Central memory CD8-positive, alpha-beta T cell (primary cell): ENCODE results near the gene PVALEF.

Experiments
- ATAC-seq: fragments of 150-1000 bp; cut with Tn5 transposase; replicated peaks from 2 replicates; pipeline ENCODE4 v1.10.0; 2022; ENCODE audit warnings: mild to moderate bottlenecking, moderate FRiP score, moderate number of reproducible peaks; ENCODE audit not compliant: poor library complexity, severe bottlenecking; ENCODE audit errors: extremely low read depth
- DNase-seq, 2 donors: peaks; one replicate each; pipeline ENCODE4 v3.0.0; 2021; ENCODE audit warnings: low spot score in 2 of 2
- H3K27ac Mint-ChIP-seq: one replicate; pipeline ENCODE4 v1.8.0; 2022; ENCODE audit warnings: low read depth, mild to moderate bottlenecking, moderate library complexity, mixed read lengths
- H3K27me3 Mint-ChIP-seq: one replicate; pipeline ENCODE4 v1.8.0; 2022; ENCODE audit warnings: mixed read lengths
- H3K36me3 Mint-ChIP-seq: one replicate; pipeline ENCODE4 v1.8.0; 2022; ENCODE audit warnings: mild to moderate bottlenecking, moderate library complexity, mixed read lengths; ENCODE audit not compliant: insufficient read depth
- H3K4me1 Mint-ChIP-seq: one replicate; pipeline ENCODE4 v1.8.0; 2022; ENCODE audit warnings: mixed read lengths
- H3K4me3 Mint-ChIP-seq: one replicate; pipeline ENCODE4 v1.8.0; 2022; ENCODE audit warnings: mild to moderate bottlenecking, moderate library complexity, mixed read lengths
- H3K9me3 Mint-ChIP-seq: one replicate; pipeline ENCODE4 v1.8.0; 2022; ENCODE audit warnings: mixed read lengths

The PVALEF gene

GRCh38 chr17:81165246-81166032, at the start of gene PVALEF:
Gene PVALEF (plus strand): TSS chr17:81165507. CDS start chr17:81181227, 15,720 bp downstream.
- ATAC-seq: no peak
- H3K36me3 Mint-ChIP-seq: peaks cover 2% of the 10 kb centered on the region
- peaks cover 33% of the 10 kb centered on the region for H3K27me3 Mint-ChIP-seq
- no peaks in the 10 kb centered on the region for H3K9me3 Mint-ChIP-seq
- H3K4me1 Mint-ChIP-seq: no peaks in the 10 kb centered on the region
- no peak for DNase-seq
- H3K27ac Mint-ChIP-seq: no peak within 1 kb of the TSS
- H3K4me3 Mint-ChIP-seq: peak within 1 kb of the TSS; percentile 22

- peaks cover 6% of the 10 kb centered on the region for H3K4me1 Mint-ChIP-seq
- H3K4me3 Mint-ChIP-seq: no peak overlapping the region
- H3K36me3 Mint-ChIP-seq: peaks cover 3% of the 10 kb centered on the region
- peaks cover 10% of the 10 kb centered on the region for H3K27me3 Mint-ChIP-seq
- no peak for ATAC-seq
- no peak overlapping the region for H3K27ac Mint-ChIP-seq
- DNase-seq: no peak
- no peaks in the 10 kb centered on the region for H3K9me3 Mint-ChIP-seq
These were observed 49.4 kb upstream of the PVALEF start for GRCh38 chr17:81115749-81116464.

GRCh38 chr17:81116704-81117103, 48.6 kb upstream of the PVALEF start:
- peaks cover 3% of the 10 kb centered on the region for H3K36me3 Mint-ChIP-seq
- H3K27ac Mint-ChIP-seq: no peak overlapping the region
- ATAC-seq: no peak
- peaks cover 6% of the 10 kb centered on the region for H3K4me1 Mint-ChIP-seq
- H3K27me3 Mint-ChIP-seq: peaks cover 10% of the 10 kb centered on the region
- H3K4me3 Mint-ChIP-seq: no peak overlapping the region
- no peaks in the 10 kb centered on the region for H3K9me3 Mint-ChIP-seq
- DNase-seq: no peak

GRCh38 chr17:81117672-81118198, 47.6 kb upstream of the PVALEF start:
- DNase-seq: no peak
- no peak overlapping the region for H3K4me3 Mint-ChIP-seq

GRCh38 chr17:81118308-81119221, 46.7 kb upstream of the PVALEF start:
- ATAC-seq (no peak), DNase-seq (no peak)
- Mint-ChIP-seq H3K27ac (peak overlapping the region; percentile 74), H3K9me3 (no peaks in the 10 kb centered on the region), H3K36me3 (peaks cover 3% of the 10 kb centered on the region), H3K27me3 (peaks cover 10% of the 10 kb centered on the region), H3K4me1 (peaks cover 6% of the 10 kb centered on the region), H3K4me3 (peak overlapping the region; percentile 68)

More at GRCh38 chr17:81117672-81118198, 47.6 kb upstream of the PVALEF start:
- peaks cover 6% of the 10 kb centered on the region for H3K4me1 Mint-ChIP-seq
- H3K9me3 Mint-ChIP-seq: no peaks in the 10 kb centered on the region
- peaks cover 3% of the 10 kb centered on the region for H3K36me3 Mint-ChIP-seq
- no peak overlapping the region for H3K27ac Mint-ChIP-seq
- no peak for ATAC-seq
- peaks cover 10% of the 10 kb centered on the region for H3K27me3 Mint-ChIP-seq

GRCh38 chr17:81119223-81120148, 45.8 kb upstream of the PVALEF start:
- Mint-ChIP-seq H3K4me1 (peaks cover 6% of the 10 kb centered on the region), H3K9me3 (no peaks in the 10 kb centered on the region), H3K27me3 (peaks cover 10% of the 10 kb centered on the region), H3K27ac (peak overlapping the region; percentile 67), H3K4me3 (peak overlapping the region; percentile 68), H3K36me3 (peaks cover 3% of the 10 kb centered on the region)
- ATAC-seq: peak; percentile 71
- DNase-seq: peak; percentile 75 to 79

- Mint-ChIP-seq H3K4me1 (peaks cover 6% of the 10 kb centered on the region), H3K9me3 (no peaks in the 10 kb centered on the region), H3K36me3 (peaks cover 3% of the 10 kb centered on the region), H3K27ac (no peak overlapping the region), H3K4me3 (no peak overlapping the region), H3K27me3 (peaks cover 10% of the 10 kb centered on the region)
- DNase-seq (no peak), ATAC-seq (no peak)
These were observed 45.2 kb upstream of the PVALEF start for GRCh38 chr17:81120149-81120484.

- peaks cover 6% of the 10 kb centered on the region for H3K4me1 Mint-ChIP-seq
- DNase-seq: no peak
- H3K36me3 Mint-ChIP-seq: peaks cover 3% of the 10 kb centered on the region
- H3K9me3 Mint-ChIP-seq: no peaks in the 10 kb centered on the region
- no peak for ATAC-seq
- H3K4me3 Mint-ChIP-seq: no peak overlapping the region
- H3K27me3 Mint-ChIP-seq: peaks cover 10% of the 10 kb centered on the region
- H3K27ac Mint-ChIP-seq: no peak overlapping the region
These were observed 44.3 kb upstream of the PVALEF start for GRCh38 chr17:81120695-81121621.

GRCh38 chr17:81121841-81122733, 43.2 kb upstream of the PVALEF start:
- no peak overlapping the region for H3K27ac Mint-ChIP-seq
- DNase-seq (no peak), ATAC-seq (no peak)
- H3K4me1 Mint-ChIP-seq: peaks cover 6% of the 10 kb centered on the region
- peaks cover 3% of the 10 kb centered on the region for H3K36me3 Mint-ChIP-seq
- H3K4me3 Mint-ChIP-seq: no peak overlapping the region
- H3K27me3 Mint-ChIP-seq: peaks cover 10% of the 10 kb centered on the region
- H3K9me3 Mint-ChIP-seq: no peaks in the 10 kb centered on the region
